ENCODE measurements around the gene TOLLIP.
"Not testable (repeated sequence)": the region's sequence is repeated elsewhere in the genome, so short reads cannot be mapped to it uniquely, and the experiment has no call there.

The TOLLIP gene

DNA sequence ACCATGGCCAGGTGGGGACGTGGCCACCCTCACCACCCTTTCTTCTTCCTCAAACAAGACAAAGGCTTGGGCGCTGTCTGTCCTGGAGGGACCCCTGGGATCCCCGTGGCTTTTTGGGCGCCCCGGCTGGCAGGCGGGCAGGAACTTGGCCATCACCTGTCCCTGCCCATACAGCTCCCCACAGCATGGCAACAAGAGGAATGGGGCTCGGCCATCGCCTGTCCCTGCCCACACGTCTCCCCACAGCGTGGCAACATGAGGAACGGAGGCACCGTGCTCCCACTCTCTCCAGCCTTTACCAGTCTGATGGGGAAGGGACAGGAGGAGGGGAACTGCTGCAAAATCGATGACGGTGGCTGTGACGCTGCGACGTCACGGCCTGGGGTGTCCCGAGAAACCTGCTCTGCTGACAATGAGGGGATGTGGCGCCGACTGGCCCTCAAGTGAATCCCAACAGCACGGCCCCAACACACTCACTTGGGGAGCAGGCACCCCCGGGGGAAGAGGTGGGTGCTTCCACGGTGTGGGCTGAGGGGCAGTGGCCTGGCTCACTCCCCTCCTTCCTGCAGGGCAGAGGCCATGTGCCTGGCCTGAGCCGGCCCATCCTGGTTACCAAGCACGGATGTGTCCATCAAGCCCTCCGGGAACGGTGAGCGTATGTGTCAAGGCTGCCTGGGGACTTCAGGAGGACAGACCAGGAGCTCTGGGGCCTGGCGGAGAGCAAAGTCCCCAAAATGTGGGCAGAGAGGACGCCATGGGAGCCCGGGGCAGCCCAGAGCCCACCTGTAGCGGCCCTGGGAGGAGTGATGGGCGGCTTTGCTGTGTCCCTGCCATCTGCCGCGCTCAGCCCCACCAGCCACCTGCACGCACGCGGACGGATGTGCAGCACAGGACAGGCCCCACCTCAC, 30.4 kb downstream of the TOLLIP start:
- Mint-ChIP-seq H3K27me3 (ENCODE audit: low read depth) (no peaks in the 10 kb centered on the region), H3K36me3 (ENCODE audit: low read depth) (peaks cover 2% of the 10 kb centered on the region), H3K9me3 (no peaks in the 10 kb centered on the region), H3K4me3 (no peak overlapping the region), H3K27ac (no peak overlapping the region), H3K4me1 (ENCODE audit: low read depth) (no peaks in the 10 kb centered on the region)

DNA sequence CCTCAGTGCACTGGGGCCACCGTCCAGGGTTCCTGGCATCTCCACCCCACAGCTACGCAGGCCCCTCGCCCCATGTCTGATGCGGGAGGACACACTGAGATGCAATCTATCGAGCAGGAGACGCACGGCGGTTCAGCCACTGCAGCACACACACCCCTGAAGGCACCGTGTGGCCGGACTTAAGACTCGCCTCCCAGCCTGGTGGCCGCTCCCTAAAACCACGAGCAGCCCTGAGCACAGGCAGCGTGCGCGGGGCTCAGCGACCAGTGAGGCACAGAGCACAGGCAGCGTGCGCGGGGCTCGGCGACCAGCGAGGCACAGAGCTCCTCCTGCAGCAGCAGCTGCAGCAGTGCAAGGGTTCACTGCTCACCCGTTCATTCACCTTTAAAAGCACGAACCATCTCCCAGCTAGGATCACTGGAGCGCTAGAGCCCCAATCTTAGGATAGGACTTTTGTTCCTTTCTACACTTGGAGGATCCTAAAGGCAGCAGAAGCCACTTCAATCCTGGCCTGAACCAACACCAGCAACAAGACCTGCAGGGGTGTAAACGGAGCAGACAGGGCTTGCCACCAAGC, 31.4 kb downstream of the TOLLIP start:
- peaks cover 2% of the 10 kb centered on the region for H3K36me3 Mint-ChIP-seq (ENCODE audit: low read depth)
- H3K27me3 Mint-ChIP-seq (ENCODE audit: low read depth) = no peaks in the 10 kb centered on the region
- no peaks in the 10 kb centered on the region for H3K9me3 Mint-ChIP-seq
- no peaks in the 10 kb centered on the region for H3K4me1 Mint-ChIP-seq (ENCODE audit: low read depth)
- no peak overlapping the region for H3K27ac Mint-ChIP-seq
- no peak overlapping the region for H3K4me3 Mint-ChIP-seq

DNA sequence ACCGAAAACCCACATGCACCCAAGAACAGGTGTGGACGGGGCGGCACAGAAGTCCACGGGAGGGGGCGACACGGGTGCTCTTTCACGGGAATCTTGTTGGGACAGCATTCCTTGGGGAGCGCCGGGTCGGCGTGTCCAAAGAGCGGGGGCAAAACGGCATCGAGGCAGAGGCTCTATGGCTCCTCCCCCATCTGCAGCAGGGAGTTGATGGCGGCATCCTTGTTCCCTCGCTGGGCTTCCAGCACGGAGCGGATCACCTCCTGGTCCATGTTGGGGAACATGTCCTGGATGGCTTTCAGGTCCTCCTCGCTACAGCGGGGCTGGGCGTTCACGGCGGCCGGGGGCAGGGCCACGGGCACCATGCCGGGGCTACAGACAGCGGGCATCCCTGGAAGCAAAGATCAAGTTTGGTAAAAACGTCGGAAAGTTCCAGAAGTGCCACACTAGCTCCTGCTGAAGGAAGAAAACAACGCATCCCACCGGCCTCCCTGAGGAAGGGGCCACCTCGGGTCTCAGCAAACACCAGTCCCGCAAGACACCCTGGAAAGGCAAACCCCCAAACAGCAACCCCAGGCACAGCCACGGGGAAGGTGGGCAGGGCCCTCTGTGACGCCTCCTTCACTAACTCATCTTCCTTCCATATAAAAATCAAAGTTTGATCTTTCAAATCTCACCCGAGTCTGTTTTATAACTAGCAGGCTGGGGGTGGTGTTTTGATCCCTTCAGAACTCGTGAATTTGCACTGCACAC, 32.4 kb downstream of the TOLLIP start:
- Mint-ChIP-seq H3K36me3 (ENCODE audit: low read depth) (peaks cover 2% of the 10 kb centered on the region), H3K9me3 (no peaks in the 10 kb centered on the region), H3K4me1 (ENCODE audit: low read depth) (no peaks in the 10 kb centered on the region), H3K27ac (no peak overlapping the region), H3K4me3 (no peak overlapping the region), H3K27me3 (ENCODE audit: low read depth) (no peaks in the 10 kb centered on the region)

DNA sequence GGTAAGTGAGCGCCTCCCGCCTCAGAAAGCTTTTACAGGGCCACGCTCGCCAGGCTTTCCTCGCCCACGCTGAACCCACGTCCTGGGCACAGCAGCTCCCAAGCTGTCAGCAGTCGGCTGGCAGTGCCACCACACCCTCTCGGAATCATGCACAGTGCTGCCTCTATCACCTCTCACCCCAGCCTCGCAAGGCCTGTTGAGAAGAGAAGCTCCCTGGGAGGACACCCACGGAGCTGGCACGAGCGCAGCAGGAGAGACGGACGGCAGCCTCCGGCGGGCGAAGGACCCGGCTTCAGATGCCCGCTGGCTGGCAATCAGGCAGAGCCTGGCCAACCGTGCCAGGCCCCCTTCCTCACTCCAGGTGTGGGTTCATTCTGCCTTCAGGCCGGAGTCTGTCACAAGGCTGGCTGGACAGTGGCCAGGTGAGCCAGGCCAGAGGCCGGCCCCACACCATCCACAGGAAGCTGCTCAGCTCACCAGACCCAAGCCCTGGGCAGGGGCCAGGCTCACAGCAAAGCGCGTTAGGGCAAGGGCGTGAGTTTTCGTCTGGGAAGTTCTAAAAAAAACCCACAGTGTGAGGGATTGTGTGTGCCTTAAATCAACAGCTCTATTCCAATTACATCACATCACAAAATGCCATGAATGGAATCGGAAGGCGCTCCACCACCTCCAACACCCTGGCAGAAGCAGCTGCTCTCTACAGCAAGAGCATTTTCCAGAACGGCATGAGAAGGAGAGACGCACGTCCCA, 33.2 kb downstream of the TOLLIP start:
- H3K9me3 Mint-ChIP-seq = no peaks in the 10 kb centered on the region
- H3K27me3 Mint-ChIP-seq (ENCODE audit: low read depth) = no peaks in the 10 kb centered on the region
- H3K27ac Mint-ChIP-seq = no peak overlapping the region
- no peaks in the 10 kb centered on the region for H3K4me1 Mint-ChIP-seq (ENCODE audit: low read depth)
- H3K36me3 Mint-ChIP-seq (ENCODE audit: low read depth) = peaks cover 2% of the 10 kb centered on the region
- H3K4me3 Mint-ChIP-seq = no peak overlapping the region

DNA sequence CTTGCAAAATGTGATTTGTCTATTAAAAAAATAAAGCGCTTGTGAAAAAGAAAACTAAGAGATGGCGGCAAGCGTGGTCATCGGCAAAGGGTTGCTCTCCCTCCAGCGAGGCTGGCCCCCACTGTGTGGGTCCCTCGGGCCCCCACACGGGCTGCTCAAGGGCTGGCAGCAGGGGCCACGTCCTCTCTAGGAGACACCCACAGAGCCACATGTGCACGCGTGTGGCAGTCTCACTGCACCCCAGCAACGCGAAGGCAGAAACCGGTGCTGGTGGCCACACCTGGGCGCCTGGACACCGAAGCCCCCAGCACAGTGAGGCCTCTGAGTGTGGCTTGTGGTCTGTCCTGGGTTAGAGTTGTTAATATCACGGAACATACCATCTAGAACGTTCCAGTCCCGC, 34.4 kb downstream of the TOLLIP start:
- no peaks in the 10 kb centered on the region for H3K36me3 Mint-ChIP-seq (ENCODE audit: low read depth)
- no peak overlapping the region for H3K4me3 Mint-ChIP-seq
- H3K27me3 Mint-ChIP-seq (ENCODE audit: low read depth) = no peaks in the 10 kb centered on the region
- H3K9me3 Mint-ChIP-seq = no peaks in the 10 kb centered on the region
- H3K27ac Mint-ChIP-seq = no peak overlapping the region
- H3K4me1 Mint-ChIP-seq (ENCODE audit: low read depth) = no peaks in the 10 kb centered on the region

DNA sequence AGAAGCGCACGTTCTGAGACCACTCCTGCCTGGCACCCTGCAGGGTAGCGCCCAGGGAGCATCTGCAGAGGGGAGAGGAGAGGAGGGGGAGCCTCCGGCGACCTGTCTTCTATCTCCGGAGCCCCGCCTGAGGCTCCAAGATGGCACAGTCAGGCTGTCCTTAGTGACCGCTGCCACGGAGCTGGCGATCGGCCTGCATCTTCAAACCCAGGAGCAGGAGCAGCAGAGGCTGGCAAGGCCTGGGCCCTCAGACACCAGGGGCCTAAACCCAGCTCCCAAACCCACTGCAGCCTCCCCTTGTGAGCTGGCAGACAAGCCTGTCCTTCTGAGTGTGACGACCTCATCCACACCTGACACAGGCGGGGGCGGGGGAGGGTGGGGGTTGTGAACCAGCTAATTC, 34.9 kb downstream of the TOLLIP start:
- H3K4me3 Mint-ChIP-seq = no peak overlapping the region
- no peaks in the 10 kb centered on the region for H3K9me3 Mint-ChIP-seq
- H3K27ac Mint-ChIP-seq = no peak overlapping the region
- no peaks in the 10 kb centered on the region for H3K36me3 Mint-ChIP-seq (ENCODE audit: low read depth)
- H3K4me1 Mint-ChIP-seq (ENCODE audit: low read depth) = no peaks in the 10 kb centered on the region
- H3K27me3 Mint-ChIP-seq (ENCODE audit: low read depth) = no peaks in the 10 kb centered on the region

DNA sequence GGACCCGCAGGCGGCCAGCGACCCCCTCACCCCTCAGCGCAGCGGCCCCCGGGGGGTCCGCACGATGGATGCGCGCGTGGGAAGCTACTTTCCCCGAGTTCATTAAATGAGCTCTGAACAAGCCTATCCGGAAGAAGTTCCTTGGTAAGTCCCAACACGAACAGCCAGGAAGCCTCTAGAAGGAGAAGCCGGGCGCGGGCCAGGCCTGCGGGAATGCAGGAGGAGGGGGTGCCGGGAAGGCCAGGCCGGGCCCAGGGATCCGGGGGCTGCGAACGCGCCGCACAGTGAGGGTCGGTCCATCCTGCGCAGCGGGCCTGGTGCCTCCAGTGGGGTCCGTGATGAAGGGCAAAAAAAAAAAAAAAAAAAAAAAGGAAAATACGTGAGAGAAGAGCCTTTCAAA, 36.9 kb downstream of the TOLLIP start:
- H3K9me3 Mint-ChIP-seq = no peaks in the 10 kb centered on the region
- no peaks in the 10 kb centered on the region for H3K36me3 Mint-ChIP-seq (ENCODE audit: low read depth)
- no peak overlapping the region for H3K4me3 Mint-ChIP-seq
- no peaks in the 10 kb centered on the region for H3K27me3 Mint-ChIP-seq (ENCODE audit: low read depth)
- no peaks in the 10 kb centered on the region for H3K4me1 Mint-ChIP-seq (ENCODE audit: low read depth)
- no peak overlapping the region for H3K27ac Mint-ChIP-seq

DNA sequence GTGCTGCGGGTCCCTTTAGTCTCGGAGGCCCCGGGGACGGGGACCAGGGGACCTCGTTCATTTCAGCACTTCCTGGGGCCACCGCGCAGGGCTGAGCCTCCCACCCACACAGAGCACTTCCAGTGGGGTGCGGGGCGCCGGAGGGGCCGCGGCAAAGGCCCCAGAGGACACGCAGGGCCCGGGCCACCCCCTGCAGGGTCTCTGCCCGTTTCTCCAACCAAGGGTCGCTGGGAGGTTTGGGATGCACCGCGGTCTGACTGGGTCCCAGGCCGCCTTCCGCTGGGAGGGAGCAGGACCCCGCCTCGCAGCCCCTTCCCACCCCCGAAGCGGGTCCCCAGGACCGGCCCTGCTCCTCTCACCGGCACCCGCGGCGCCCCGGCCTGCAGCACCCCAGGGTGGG, 37.5 kb downstream of the TOLLIP start:
- Mint-ChIP-seq H3K4me1 (ENCODE audit: low read depth) (no peaks in the 10 kb centered on the region), H3K36me3 (ENCODE audit: low read depth) (no peaks in the 10 kb centered on the region), H3K4me3 (no peak overlapping the region), H3K27me3 (ENCODE audit: low read depth) (no peaks in the 10 kb centered on the region), H3K27ac (no peak overlapping the region), H3K9me3 (peaks cover 3% of the 10 kb centered on the region)

DNA sequence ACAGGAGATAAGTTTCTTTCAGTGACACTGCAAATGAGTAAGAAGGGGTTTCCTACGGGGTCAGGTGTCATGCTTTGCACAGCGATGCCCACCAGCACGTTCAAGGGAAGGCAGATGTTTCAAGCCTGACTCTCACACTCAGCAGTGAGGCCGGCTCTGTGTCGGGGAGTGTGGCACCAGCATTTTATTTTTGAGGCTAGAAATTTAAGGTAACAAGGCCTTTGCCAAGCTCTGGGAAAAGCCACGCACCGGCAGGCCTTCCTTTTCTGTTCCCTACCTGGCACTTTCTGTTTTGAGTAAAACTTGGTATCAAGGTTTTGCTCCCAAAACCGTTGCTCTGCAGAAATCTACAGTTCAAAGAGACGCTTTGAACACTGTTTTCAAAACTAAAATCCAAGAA, 38.0 kb downstream of the TOLLIP start:
- H3K4me1 Mint-ChIP-seq (ENCODE audit: low read depth) = no peaks in the 10 kb centered on the region
- peaks cover 8% of the 10 kb centered on the region for H3K9me3 Mint-ChIP-seq
- no peaks in the 10 kb centered on the region for H3K36me3 Mint-ChIP-seq (ENCODE audit: low read depth)
- no peak overlapping the region for H3K27ac Mint-ChIP-seq
- no peaks in the 10 kb centered on the region for H3K27me3 Mint-ChIP-seq (ENCODE audit: low read depth)
- H3K4me3 Mint-ChIP-seq = no peak overlapping the region

DNA sequence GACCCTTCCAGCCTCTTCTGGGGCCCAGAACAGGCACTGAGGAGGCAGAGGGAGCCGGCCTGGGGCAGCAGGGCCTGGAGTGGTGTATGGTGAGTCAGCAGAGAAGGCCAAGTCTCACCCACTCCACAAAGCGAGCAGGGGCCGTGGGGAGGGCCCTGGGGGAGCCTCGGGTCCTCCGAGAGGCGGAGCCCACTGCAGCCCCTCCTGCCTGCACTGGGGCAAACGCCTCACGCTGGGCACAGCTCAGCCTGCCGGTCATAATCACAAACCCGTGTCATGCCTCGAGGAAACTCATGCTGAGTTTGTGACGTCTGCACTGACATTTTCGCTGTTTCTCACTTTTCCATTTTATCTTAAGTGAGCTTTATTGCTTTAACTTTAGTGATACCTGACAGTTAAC, 38.4 kb downstream of the TOLLIP start:
- no peak overlapping the region for H3K27ac Mint-ChIP-seq
- no peak overlapping the region for H3K4me3 Mint-ChIP-seq
- H3K27me3 Mint-ChIP-seq (ENCODE audit: low read depth) = no peaks in the 10 kb centered on the region
- peaks cover 12% of the 10 kb centered on the region for H3K9me3 Mint-ChIP-seq
- H3K36me3 Mint-ChIP-seq (ENCODE audit: low read depth) = no peaks in the 10 kb centered on the region
- H3K4me1 Mint-ChIP-seq (ENCODE audit: low read depth) = no peaks in the 10 kb centered on the region

DNA sequence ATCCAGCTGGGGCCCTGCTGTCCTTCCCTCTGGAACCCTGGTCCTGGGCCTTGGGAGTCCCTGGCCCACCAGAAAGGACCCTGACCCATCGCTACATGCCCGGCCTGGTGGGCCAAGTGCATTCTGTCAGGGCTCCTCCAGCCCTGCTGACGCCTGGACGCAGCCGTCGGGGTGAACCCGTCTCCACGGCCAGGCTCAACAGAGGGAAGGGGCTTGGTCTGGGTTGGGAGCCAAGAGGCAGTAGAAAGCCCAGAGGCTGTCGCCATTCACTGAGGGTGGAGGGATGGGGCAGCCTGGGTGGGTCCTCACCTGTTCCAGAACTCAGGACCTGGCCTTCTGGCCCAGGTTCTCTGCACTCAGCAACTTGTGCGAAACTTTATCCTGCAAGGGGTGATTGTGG, 39.0 kb downstream of the TOLLIP start:
- Mint-ChIP-seq H3K9me3 (peaks cover 12% of the 10 kb centered on the region), H3K27me3 (ENCODE audit: low read depth) (no peaks in the 10 kb centered on the region), H3K4me1 (ENCODE audit: low read depth) (no peaks in the 10 kb centered on the region), H3K27ac (no peak overlapping the region), H3K4me3 (no peak overlapping the region), H3K36me3 (ENCODE audit: low read depth) (no peaks in the 10 kb centered on the region)

DNA sequence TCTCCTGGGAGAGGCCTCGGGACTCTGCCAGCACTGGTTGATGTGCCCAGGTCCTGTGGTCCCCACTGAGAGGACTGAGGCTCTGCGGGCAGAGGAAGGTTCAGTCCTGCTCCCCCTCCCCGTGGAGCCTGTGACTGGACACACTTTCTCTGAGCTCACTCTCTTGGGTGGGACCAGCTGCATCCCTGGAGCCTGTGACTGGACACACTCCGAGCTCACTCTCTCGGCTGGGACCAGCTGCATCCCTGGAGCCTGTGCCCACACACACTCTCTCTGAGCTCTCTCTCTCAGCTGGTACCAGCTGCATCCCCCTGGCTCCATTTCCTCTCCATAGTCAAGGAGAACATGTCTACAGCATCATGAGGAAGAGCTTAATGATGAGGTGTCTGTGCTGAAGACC, 39.5 kb downstream of the TOLLIP start:
- Mint-ChIP-seq H3K27ac (no peak overlapping the region), H3K4me1 (ENCODE audit: low read depth) (no peaks in the 10 kb centered on the region), H3K36me3 (ENCODE audit: low read depth) (peaks cover under 1% of the 10 kb centered on the region), H3K4me3 (no peak overlapping the region), H3K27me3 (ENCODE audit: low read depth) (no peaks in the 10 kb centered on the region), H3K9me3 (peaks cover 15% of the 10 kb centered on the region)

DNA sequence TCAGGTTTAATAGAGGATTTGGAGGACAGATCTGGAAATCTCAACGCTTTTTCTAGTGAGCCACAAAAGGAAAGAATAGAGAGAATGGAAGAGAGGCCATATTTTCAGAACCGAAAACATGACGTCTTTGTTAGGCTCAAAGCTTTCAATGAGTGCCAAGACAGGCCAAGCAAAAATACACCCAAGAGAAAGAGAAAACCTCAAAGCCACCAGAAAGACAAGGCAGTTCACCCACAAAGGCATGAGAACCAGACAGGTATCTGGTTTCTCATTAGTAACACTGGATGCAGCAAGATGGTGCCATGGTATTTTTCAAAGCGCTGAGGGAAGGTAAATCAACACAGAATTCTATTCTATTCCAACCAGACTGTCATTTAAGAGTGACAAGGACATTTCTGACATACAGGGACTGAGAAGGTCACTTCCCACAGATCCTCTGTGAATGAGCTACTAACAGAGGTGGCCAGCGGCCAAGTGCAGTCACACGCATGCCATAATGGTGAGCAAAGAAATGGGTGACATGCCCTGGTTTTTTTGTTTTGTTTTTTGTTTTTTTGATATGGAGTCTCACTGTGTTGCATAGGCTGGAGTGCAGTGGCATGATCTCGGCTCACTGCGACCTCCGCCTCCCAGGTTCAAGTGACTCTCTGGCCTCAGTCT, 41.9 kb downstream of the TOLLIP start:
- Mint-ChIP-seq H3K27ac (no peak overlapping the region), H3K9me3 (peaks cover 21% of the 10 kb centered on the region), H3K36me3 (ENCODE audit: low read depth) (peaks cover 4% of the 10 kb centered on the region), H3K4me3 (no peak overlapping the region), H3K4me1 (ENCODE audit: low read depth) (peaks cover 4% of the 10 kb centered on the region), H3K27me3 (ENCODE audit: low read depth) (no peaks in the 10 kb centered on the region)

DNA sequence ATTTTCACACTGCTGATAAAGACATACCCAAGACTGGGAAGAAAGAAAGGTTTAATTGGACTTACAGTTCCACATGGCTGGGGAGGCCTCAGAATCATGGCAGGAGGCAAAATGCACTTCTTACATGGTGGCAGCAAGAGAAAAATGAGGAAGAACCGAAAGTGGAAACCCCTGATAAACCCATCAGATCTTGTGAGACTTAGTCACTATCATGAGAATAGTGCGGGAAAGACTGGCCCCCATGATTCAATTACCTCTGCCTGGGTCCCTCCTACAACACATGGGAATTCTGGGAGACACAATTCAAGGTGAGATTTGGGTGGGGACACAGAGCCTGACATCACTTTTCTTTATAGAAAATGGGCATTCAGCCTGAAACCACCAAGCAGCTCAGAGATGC, 42.5 kb downstream of the TOLLIP start:
- not testable (repeated sequence) for H3K36me3 Mint-ChIP-seq (ENCODE audit: low read depth); H3K27ac Mint-ChIP-seq; H3K27me3 Mint-ChIP-seq (ENCODE audit: low read depth); H3K4me3 Mint-ChIP-seq; H3K4me1 Mint-ChIP-seq (ENCODE audit: low read depth)
- H3K9me3 Mint-ChIP-seq = peaks cover 21% of the 10 kb centered on the region

All from T-helper 1 cell treated with Interleukin-12 subunit alpha and Interleukin-12 subunit beta and Interleukin-4 antibody, amounts not matched to agents 30 μg/mL and 1 μg/mL, for 36 hours (primary cell).